Panc1 (cell line): ENCODE data around the gene UBE2O. TPM values are rescaled to one million over a fixed set of nuclear protein-coding genes. Genes with fewer than 3 reads are reported as not detected.

Source experiments
- ATAC-seq: fragments of 200-7000 bp; cut with Tn5 transposase; 2 replicates; pipeline ENCODE4 v1.9.1; 2020; ENCODE audit warnings: mild to moderate bottlenecking, moderate library complexity
- BruUV-seq: library from RNA; stranded (reverse); fragments of 400-500 nt; replicated peaks from 2 replicates; lab custom pipeline; 2021; lab: Mats Ljungman, UMichigan
- CTCF ChIA-PET: fragments of 300-600 bp; sonication (Branson Sonifier 250); formaldehyde crosslinking; loops from one replicate; lab custom pipeline; 2022; ENCODE audit warnings: antibody characterized with exemption; lab: Charles Lee
- POLR2A ChIA-PET: fragments of 300-600 bp; sonication (Branson Sonifier 250); formaldehyde crosslinking; loops from one replicate; lab custom pipeline; 2022; ENCODE audit warnings: antibody characterized with exemption; lab: Charles Lee
- DNase-seq: peaks from one replicate; pipeline ENCODE4 v3.0.0-alpha.2; 2010; ENCODE audit warnings: low read depth, low spot score
- H3K27ac ChIP-seq: 2 replicates; pipeline ENCODE4 v1.5.1; 2011; ENCODE audit warnings: mild to moderate bottlenecking, low read length, inconsistent platforms
- H3K27me3 ChIP-seq: fragments of 200-500 bp; sonication (Bioruptor generic); 2 replicates; pipeline ENCODE4 v1.6.0; 2014; ENCODE audit warnings: low read length, inconsistent platforms; ENCODE audit not compliant: control insufficient read depth, insufficient read depth
- H3K36me3 ChIP-seq: fragments of 200-500 bp; sonication (Bioruptor generic); 2 replicates; pipeline ENCODE4 v1.5.1; 2014; ENCODE audit warnings: inconsistent platforms, mild to moderate bottlenecking, low read length, moderate library complexity; ENCODE audit not compliant: control insufficient read depth, insufficient read depth
- H3K4me1 ChIP-seq: 2 replicates; pipeline ENCODE4 v1.5.1; 2011; ENCODE audit warnings: inconsistent platforms, mild to moderate bottlenecking, low read length, moderate library complexity; ENCODE audit not compliant: control insufficient read depth, insufficient read depth
- H3K4me3 ChIP-seq, 2 experiments: 2 replicates each; pipeline ENCODE4 v1.5.1; 2011 to 2012; ENCODE audit warnings: low read depth in 2 of 2, low read length in 2 of 2, mild to moderate bottlenecking in 2 of 2, inconsistent platforms in 1 of 2, moderate library complexity in 1 of 2
- H3K9me3 ChIP-seq: fragments of 200-500 bp; sonication (Bioruptor generic); 2 replicates; pipeline ENCODE4 v1.5.1; 2014; ENCODE audit warnings: low read depth, mild to moderate bottlenecking, inconsistent platforms, low read length, moderate library complexity; ENCODE audit not compliant: control insufficient read depth, insufficient read depth
- POLR2AphosphoS5 ChIP-seq: IDR thresholded peaks from 2 replicates; pipeline ENCODE4 v1.6.1; 2012; ENCODE audit warnings: mild to moderate bottlenecking, low read depth, low read length, moderate library complexity
- SIN3A ChIP-seq: IDR thresholded peaks from 2 replicates; pipeline ENCODE4 v1.6.1; 2012; ENCODE audit warnings: low read depth, mild to moderate bottlenecking, low read length, moderate library complexity, borderline replicate concordance; ENCODE audit not compliant: insufficient read depth
- TCF7L2 ChIP-seq: IDR thresholded peaks from 2 replicates; pipeline ENCODE4 v1.6.1; 2011; ENCODE audit warnings: mild to moderate bottlenecking, low read depth, low read length, inconsistent platforms
- in situ Hi-C: cut with HindIII; loops from 2 replicates; pipeline ENCODE4 v1.10.0; 2016; ENCODE audit warnings: low sequenced_read_pairs, low pct_unique_long_range_greater_than_20kb
- intact Hi-C: fragments of 100-400 bp; cut with micrococcal nuclease; formaldehyde crosslinking; loops from one replicate; pipeline ENCODE4 v1.10.0; 2022; ENCODE audit not compliant: unreplicated experiment
- total RNA-seq: library from RNA; stranded (reverse); gene quantifications from one replicate; pipeline ENCODE4 v1.2.1, GENCODE V29; 2021; ENCODE audit not compliant: unreplicated experiment
- TF ChIP-seq, protein P1 (sequence below): fragments of 450-650 bp; IDR thresholded peaks from 2 replicates; pipeline ENCODE4 v1.5.1; 2017; ENCODE audit warnings: mild to moderate bottlenecking
- TF ChIP-seq, protein P2 (sequence below), 2 experiments: IDR thresholded peaks; 2 replicates each; pipeline ENCODE4 v1.6.1; 2011 to 2012; ENCODE audit warnings: low read depth in 2 of 2, control low read depth in 1 of 2, low read length in 1 of 2, mild to moderate bottlenecking in 1 of 2, moderate library complexity in 1 of 2; ENCODE audit not compliant: insufficient read depth in 1 of 2

Gene UBE2O
- total RNA-seq, 1 experiment from 2014 or later, result 47.5 TPM

DNA sequence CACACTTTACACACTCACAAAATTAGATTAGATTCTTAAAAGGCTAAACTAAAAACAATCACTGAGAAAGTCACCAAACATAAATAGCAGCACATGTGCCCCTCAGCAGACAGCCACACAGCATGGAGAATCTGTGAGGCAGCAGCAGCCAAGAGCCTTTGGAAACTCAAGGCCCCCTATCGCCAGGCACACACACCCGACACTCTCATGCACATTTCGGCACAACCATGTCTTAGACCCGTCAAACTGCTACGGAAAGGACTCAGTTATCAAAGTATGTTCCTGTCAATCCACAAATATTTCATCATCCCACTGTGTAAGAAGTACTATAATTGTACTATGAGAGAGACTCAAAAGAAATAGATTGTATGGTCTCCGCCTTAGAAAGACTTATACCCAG, 20.9 kb downstream of the UBE2O start:
- no peaks in the 10 kb centered on the region for H3K27me3 ChIP-seq
- CTCF ChIA-PET, result no interaction called here
- ATAC-seq (no peak), DNase-seq (no peak)
- intact Hi-C loops, result no loop called here
- H3K36me3 ChIP-seq, result no peaks in the 10 kb centered on the region
- no peak overlapping the region for H3K4me3 ChIP-seq
- H3K27ac ChIP-seq, result no peak overlapping the region
- TF ChIP-seq TCF7L2 (no peak), POLR2AphosphoS5 (no peak), SIN3A (no peak)
- TF ChIP-seq, protein P1, sequence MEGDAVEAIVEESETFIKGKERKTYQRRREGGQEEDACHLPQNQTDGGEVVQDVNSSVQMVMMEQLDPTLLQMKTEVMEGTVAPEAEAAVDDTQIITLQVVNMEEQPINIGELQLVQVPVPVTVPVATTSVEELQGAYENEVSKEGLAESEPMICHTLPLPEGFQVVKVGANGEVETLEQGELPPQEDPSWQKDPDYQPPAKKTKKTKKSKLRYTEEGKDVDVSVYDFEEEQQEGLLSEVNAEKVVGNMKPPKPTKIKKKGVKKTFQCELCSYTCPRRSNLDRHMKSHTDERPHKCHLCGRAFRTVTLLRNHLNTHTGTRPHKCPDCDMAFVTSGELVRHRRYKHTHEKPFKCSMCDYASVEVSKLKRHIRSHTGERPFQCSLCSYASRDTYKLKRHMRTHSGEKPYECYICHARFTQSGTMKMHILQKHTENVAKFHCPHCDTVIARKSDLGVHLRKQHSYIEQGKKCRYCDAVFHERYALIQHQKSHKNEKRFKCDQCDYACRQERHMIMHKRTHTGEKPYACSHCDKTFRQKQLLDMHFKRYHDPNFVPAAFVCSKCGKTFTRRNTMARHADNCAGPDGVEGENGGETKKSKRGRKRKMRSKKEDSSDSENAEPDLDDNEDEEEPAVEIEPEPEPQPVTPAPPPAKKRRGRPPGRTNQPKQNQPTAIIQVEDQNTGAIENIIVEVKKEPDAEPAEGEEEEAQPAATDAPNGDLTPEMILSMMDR, result no peak
- TF ChIP-seq, protein P2, sequence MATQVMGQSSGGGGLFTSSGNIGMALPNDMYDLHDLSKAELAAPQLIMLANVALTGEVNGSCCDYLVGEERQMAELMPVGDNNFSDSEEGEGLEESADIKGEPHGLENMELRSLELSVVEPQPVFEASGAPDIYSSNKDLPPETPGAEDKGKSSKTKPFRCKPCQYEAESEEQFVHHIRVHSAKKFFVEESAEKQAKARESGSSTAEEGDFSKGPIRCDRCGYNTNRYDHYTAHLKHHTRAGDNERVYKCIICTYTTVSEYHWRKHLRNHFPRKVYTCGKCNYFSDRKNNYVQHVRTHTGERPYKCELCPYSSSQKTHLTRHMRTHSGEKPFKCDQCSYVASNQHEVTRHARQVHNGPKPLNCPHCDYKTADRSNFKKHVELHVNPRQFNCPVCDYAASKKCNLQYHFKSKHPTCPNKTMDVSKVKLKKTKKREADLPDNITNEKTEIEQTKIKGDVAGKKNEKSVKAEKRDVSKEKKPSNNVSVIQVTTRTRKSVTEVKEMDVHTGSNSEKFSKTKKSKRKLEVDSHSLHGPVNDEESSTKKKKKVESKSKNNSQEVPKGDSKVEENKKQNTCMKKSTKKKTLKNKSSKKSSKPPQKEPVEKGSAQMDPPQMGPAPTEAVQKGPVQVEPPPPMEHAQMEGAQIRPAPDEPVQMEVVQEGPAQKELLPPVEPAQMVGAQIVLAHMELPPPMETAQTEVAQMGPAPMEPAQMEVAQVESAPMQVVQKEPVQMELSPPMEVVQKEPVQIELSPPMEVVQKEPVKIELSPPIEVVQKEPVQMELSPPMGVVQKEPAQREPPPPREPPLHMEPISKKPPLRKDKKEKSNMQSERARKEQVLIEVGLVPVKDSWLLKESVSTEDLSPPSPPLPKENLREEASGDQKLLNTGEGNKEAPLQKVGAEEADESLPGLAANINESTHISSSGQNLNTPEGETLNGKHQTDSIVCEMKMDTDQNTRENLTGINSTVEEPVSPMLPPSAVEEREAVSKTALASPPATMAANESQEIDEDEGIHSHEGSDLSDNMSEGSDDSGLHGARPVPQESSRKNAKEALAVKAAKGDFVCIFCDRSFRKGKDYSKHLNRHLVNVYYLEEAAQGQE (IDR thresholded peaks at IDR 0.05; ENCODE audit: insufficient read depth in 1 of 2, low read depth in 2 of 2, low read length in 1 of 2), result no peak
- POLR2A ChIA-PET, result no interaction called here
- H3K4me1 ChIP-seq, result 0 out of 2 replicates have a peak, but pooled peaks cover 2% of the 10 kb centered on the region
- no TSS peak for BruUV-seq
- in situ Hi-C loops, result no loop called here
- no peaks in the 10 kb centered on the region for H3K9me3 ChIP-seq

DNA sequence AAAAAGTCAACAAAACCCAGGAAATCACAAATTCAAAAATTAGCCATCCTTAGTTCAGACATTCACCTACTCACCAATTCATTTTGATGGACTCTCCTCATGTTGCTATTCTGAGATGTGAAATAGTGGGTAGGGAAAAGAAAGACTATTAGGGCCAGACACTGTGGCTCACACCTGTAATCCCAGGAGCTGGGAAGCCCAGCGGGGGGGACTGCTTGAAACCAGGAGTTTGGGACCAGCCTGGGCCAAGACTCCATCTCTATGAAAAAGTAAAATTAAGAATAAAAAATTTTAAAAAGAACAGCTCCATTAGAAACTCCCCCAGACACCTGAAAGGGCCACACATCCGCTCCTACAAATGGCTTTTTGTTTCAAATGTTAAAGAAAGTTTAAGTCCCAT, 21.4 kb downstream of the UBE2O start:
- ATAC-seq (no peak), DNase-seq (no peak)
- Histone ChIP-seq H3K36me3 (no peaks in the 10 kb centered on the region), H3K4me3 (no peak overlapping the region), H3K27me3 (no peaks in the 10 kb centered on the region), H3K27ac (no peak overlapping the region), H3K4me1 (0 out of 2 replicates have a peak, but pooled peaks cover 2% of the 10 kb centered on the region), H3K9me3 (no peaks in the 10 kb centered on the region)
- BruUV-seq, result no TSS peak
- intact Hi-C loops, result no loop called here
- in situ Hi-C loops, result no loop called here
- TF ChIP-seq, protein P1, result no peak
- TF ChIP-seq, protein P2 (IDR thresholded peaks at IDR 0.05; ENCODE audit: insufficient read depth in 1 of 2, low read depth in 2 of 2, low read length in 1 of 2), result no peak
- TF ChIP-seq SIN3A, result no peak
- CTCF ChIA-PET, result no interaction called here
- POLR2A ChIA-PET, result no interaction called here
